NCI-H446 (cell line): ENCODE measurements around the gene FAM199X.
"Not testable (repeated sequence)": the region's sequence is repeated elsewhere in the genome, so short reads cannot be mapped to it uniquely, and the experiment has no call there.

Source experiments
- DNase-seq, 2 experiments: peaks; one replicate each; lab custom pipeline; 2025; lab: John Stamatoyannopoulos, UW

Gene FAM199X

GRCh38 chrX:104189837-104190236 is 23.6 kb downstream of the FAM199X start:
- no peak for DNase-seq

DNA sequence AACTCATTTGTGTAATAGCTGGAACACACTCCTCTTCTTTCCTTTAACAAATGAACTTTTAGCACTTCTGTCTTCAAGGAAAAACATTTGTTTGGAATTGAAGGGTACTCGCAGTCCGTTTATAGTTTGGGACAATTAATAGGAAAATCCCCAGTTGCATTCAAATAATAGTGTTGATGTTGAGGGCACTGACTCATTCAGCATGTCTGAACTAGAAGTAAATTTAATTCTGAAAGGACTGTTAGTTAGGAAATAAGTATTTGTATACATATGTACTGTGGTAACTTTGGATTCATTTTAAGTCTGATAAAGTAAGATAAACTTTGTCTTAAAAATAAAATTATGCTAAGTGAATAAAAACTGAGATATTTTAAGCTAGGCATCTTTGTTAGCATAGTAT is 27.2 kb downstream of the FAM199X start:
- no peak for DNase-seq

DNA sequence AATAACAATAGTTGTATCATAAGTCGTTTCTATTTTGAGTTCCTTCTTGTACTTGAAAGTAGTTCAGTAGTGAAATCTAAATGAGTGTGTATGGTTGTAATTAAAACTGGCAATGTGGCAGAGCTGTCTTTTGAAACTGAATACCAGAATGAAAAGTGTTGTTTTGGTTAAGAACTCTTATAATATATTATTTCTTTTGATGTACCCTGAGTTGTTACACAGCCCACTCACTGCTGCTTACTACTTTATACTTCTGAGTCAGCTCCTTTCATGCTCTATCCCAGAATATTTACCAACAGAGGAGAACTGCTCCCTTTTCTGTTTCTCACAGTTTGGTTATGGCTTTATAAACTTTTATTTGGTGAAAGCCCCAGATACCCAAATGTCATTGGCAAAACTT is 28.8 kb downstream of the FAM199X start:
- DNase-seq = no peak

DNA sequence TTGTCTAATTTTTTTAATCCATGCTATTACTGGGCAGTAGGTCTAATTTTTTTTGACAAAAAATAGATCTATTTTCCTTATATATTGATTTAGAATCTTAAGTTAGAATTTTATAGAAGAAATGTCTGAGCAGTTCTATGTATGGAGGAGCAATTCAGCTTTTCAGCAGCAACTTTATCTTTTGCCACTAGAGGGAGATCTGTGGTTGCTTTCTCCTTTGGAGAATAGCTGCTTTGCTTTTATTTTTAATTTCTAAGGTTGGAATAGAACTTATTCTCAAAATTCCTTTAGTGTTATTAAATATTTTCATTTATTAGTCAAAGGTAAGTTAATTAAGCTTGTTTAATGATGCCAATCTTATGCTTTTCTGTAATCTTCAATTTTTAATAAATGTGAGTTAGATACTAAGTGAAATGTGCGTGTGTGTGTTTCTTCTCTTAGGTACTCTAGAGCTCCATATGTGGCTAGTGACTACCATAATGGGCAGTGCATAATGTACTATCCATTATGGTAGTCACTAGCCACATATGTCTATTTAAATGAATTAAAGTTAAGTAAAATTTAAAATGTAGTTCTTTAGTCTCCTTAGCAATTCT is 29.3 kb downstream of the FAM199X start:
- peak in 1 of 2 experiments; percentile 18 for DNase-seq

DNA sequence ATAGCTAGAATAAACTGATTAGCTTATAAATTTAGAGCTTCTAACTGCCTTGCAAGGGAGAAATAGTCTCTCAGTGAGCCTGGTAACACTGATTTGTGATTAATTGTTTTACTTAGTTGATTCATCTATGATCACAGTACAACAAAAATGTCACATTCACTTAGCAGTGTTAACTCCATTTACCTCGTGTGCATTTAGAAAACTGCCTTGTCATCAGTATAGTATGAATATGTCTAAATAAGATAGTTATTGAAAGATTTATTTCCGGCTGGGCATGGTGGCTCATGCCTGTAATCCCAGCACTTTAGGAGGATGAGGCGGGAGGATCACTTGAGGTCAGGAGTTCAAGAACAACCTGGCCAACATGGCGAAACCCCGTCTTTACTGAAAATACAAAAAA is 39.3 kb downstream of the FAM199X start:
- no peak for DNase-seq

- no peak for DNase-seq
Measured at GRCh38 chrX:104211187-104211586, 44.9 kb downstream of the FAM199X start.

DNA sequence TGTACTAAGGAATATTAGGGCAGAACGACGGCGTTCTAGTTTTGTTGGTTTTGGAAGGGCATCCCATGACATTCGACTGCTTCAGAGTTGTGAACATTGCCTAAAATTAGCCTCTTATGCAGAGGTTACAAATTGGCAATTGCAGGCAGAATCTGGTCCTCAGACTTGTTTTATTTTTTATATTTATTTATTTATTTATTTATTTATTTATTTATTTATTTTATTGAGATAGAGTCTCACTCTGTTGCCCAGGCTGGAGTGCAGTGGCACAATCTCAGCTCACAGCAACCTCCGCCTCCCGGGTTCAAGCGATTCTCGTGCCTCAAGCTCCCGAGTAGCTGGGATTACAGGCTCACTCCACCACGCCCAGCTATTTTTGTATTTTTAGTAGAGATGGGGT is 63.8 kb downstream of the FAM199X start:
- not testable (repeated sequence) for DNase-seq
